A549 treated with DMSO at 1 μM for 4 hours (cell line): ENCODE data around the gene INSM1. TPM values are rescaled to one million over a fixed set of nuclear protein-coding genes. Genes with fewer than 3 reads are reported as not detected.

Source experiments
- total RNA-seq: library from RNA; stranded (reverse); fragments of 200-300 nt; extraction: Qiagen RNA extraction; gene quantifications from 5 replicates; pipeline ENCODE4 v1.2.3, GENCODE V29; 2022; ENCODE audit warnings: low read depth

INSM1 gene
- total RNA-seq: not detected in 5 replicates

GRCh38 chr20:20367575-20368417 is at the start of gene INSM1:
Gene INSM1 (plus strand): TSS chr20:20368104. CDS start chr20:20368268, 164 bp downstream.

